Body of pancreas (tissue), 4 donors: ENCODE results near the gene CILP.

Experiments used
- POLR2A ChIP-seq, 3 donors: fragments of 450-650 bp; IDR thresholded peaks; one replicate each; pipeline ENCODE4 v1.6.1; 2016; ENCODE audit warnings: antibody characterized with exemption in 3 of 3, mild to moderate bottlenecking in 2 of 3
- TF ChIP-seq, protein P1 (sequence below), 7 experiments: fragments of 450-650 bp in 4 of 7; fragments of 200-600 bp in 3 of 7; sonication (generic) in 3 of 7; IDR thresholded peaks; one replicate each; pipeline ENCODE4 v1.5.1; 2016 to 2019; ENCODE audit warnings: antibody characterized with exemption in 7 of 7

DNA sequence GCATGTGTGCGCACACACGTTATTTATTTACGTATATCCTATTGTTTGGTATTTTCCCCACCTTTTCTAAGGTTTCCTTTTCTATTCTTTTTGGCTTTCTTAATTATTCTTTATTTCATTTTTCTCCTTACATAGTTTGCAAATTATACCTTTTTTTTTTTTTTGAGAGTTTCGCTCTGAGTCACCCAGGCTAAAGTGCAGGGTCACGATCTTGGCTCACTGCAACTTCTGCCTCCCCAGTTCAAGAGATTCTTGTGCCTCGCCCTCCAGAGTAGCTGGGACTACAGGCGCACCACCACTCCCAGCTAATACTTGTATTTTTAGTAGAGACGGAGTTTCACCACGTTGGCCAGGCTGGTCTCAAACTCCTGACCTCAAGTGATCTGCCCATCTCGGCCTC lies 20.0 kb upstream of the CILP start:
- TF ChIP-seq, protein P1, sequence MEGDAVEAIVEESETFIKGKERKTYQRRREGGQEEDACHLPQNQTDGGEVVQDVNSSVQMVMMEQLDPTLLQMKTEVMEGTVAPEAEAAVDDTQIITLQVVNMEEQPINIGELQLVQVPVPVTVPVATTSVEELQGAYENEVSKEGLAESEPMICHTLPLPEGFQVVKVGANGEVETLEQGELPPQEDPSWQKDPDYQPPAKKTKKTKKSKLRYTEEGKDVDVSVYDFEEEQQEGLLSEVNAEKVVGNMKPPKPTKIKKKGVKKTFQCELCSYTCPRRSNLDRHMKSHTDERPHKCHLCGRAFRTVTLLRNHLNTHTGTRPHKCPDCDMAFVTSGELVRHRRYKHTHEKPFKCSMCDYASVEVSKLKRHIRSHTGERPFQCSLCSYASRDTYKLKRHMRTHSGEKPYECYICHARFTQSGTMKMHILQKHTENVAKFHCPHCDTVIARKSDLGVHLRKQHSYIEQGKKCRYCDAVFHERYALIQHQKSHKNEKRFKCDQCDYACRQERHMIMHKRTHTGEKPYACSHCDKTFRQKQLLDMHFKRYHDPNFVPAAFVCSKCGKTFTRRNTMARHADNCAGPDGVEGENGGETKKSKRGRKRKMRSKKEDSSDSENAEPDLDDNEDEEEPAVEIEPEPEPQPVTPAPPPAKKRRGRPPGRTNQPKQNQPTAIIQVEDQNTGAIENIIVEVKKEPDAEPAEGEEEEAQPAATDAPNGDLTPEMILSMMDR (IDR thresholded peaks at IDR 0.05), result no peak
- no peak for TF ChIP-seq POLR2A (IDR thresholded peaks at IDR 0.05)
